NCI-H2196 (cell line): ENCODE measurements around the gene ITPK1.
"Not testable (repeated sequence)": the region's sequence is repeated elsewhere in the genome, so short reads cannot be mapped to it uniquely, and the experiment has no call there.

ENCODE experiments used
- DNase-seq: peaks from one replicate; lab custom pipeline; 2025; ENCODE audit not compliant: unreplicated experiment; lab: John Stamatoyannopoulos, UW

The ITPK1 gene

DNA sequence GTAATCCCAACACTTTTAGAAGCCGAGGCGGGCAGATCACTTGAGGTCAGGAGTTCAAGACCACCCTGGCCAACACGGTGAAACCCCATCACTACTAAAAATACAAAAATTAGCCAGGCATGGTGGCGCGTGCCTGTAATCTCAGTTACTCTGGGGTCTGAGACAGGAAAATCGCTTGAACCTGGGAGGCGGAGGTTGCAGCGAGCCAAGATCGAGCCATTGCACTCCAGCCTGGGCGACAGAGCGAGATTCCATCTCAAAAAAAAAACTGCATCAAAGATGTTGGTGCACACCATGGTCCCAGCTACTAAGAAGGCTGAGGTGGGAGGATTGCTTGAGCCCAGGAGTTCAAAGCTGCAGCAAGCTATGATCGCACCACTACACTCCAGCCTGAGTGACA lies 53.7 kb downstream of the ITPK1 start:
- not testable (repeated sequence) for DNase-seq

DNA sequence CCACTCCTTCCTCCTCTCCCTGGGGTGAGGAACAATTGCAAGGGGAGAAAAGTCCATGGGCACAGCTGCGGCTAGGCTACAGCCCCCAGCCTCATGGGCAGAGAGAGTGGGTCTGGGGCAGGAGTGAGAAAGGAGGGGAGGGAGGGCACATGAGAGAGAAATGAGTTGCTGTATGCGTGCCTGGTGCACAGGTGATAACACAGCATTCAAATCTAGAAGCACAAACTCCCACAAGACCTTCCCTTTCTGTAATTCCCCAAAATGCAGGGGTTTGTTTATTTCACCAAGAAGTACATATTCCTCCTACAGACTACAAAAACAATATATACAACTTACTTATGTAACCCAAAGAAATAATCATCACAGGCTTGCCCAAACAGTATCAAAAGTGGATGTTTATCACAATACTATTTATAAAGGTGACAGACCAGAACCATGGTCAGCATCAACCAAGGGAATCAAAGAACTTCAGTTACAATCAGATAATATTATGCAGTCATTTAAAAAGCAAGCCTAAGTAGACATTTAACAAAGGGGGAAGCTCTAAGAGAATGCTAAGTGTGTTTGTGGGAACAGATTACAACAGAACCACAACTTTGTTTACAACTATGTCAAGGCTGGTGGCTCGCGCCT lies 54.2 kb downstream of the ITPK1 start:
- DNase-seq = no peak

DNA sequence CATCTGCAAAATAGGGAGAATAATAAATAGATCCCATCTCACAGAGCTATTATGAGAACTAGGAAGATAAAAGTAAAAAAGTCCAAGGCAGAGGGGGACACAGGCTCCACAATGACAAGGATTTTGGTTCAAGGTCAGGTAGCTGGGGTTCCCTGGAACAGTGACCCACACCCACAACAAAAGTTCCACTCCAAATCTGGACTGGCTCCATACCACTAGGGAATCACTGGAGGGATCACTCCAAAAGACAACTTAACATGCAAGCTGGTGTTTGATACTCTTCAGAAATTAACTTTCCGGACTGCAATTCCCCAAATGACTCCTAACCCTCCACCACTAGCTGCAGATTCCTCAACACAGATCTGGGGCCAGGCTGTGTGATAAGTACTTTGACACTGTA lies 54.9 kb downstream of the ITPK1 start:
- no peak for DNase-seq

DNA sequence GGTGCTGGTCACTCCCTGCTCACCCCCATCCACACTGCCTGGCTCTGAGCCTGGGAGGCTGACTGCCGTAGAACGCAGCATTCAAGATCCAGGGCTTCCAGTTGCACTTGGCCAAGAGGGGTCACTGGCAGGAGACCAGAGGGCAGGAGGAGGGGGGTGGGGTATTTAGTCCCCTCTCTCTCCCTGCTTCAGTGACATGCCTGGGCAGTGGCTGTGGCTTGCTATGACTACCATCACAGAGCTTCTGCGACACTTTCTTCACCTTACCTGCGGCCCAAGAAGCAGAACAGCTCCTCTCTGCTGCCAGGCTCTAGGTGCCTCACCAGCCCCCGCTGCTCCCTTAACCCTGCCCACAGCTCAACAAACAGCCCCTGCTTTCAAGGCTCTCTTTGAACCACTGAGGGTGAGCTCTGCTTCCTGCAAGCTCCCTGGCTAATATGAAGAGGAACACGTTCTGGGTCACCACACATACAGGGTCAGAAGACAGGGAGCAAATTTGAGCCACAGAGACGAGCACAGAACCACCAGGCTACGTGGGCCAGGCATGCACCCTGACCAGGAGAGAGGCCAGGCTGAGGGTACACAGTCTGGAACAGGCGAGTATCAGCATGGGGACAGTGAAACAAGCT lies 55.7 kb downstream of the ITPK1 start:
- DNase-seq = no peak

DNA sequence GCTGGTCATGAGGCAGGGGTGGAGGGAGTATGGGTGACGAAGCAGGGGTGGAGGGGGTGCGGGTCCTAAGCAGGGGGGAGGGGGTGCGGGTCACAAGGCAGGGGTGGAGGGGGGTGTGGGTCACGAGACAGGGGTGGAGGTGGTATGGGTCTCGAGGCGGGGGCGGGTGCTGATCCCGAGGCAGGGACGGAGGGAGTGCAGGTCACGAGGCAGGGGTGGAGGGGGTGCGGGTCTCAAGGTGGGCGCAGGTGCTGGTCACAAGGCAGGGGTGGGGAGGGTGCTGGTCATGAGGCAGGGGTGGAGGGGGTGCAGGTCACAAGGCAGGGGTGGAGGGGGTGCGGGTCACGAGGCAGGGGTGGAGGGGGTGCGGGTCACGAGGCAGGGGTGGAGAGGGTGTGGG lies 56.5 kb downstream of the ITPK1 start:
- DNase-seq = no peak

DNA sequence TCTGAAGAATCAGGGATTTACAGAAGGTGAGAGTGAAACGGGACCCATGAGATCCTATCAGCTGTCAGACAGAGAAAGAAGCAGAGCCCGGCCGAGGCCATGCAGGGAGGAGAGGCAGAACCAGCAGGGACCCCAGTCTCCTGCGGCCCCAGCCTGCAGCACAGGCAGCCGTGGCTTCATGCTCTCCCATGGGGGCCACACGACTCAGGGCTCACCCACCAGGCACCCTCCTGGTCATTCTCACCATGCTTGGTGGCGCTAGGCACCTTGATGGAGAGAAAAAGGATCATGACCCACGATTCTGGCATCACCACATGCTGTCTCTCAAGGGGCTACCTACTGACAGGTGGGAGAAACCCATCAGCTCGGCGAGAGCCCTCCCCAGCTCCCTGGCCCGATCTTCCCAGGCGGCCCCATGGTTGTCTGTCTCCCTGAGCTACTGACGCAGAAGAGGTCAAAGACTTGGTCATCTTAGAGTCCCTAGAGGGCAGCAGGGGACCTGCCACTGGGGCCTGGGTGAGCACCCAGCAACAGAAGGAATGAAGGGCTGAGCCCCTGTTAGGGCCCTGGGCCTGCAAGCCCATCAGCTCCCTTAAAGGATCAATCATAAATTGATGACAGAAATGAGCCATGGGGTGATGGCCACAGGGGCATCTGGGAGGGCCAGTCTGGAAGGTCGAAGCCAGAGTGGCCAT lies 58.0 kb downstream of the ITPK1 start:
- no peak for DNase-seq

DNA sequence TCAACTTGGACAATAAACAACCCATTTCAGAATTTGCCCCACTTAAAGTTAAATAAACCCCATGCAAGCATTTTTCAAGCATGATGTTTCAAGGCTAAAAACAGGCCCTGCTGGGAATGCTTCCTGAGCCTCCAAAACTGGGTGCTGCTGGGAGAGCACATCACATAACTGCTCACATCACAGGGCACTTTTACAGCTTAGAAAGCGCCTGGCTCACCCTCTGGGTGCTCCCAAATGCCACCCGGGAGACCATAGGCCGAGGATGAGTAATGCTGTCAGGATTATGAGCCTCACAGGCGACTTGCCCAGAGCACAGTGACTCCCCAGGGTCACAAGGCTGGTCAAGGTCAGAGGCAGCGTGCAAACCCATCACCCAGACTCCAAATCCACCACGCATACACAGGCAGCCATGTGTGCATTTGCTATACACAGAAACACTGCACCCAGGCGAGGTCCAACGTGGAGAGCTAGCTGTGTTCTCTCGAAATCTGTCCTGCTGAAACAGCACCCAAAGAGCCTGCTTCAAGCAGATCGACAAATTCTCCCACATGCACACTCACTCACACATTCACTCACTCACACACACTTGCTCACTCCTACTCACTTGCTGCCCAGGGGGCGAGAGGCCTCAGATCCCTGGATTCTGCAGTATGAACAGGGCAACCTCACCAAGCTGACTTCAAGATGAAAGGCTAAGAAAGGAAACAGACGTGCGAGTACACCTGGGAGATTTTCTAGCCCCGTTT lies 58.7 kb downstream of the ITPK1 start:
- no peak for DNase-seq

DNA sequence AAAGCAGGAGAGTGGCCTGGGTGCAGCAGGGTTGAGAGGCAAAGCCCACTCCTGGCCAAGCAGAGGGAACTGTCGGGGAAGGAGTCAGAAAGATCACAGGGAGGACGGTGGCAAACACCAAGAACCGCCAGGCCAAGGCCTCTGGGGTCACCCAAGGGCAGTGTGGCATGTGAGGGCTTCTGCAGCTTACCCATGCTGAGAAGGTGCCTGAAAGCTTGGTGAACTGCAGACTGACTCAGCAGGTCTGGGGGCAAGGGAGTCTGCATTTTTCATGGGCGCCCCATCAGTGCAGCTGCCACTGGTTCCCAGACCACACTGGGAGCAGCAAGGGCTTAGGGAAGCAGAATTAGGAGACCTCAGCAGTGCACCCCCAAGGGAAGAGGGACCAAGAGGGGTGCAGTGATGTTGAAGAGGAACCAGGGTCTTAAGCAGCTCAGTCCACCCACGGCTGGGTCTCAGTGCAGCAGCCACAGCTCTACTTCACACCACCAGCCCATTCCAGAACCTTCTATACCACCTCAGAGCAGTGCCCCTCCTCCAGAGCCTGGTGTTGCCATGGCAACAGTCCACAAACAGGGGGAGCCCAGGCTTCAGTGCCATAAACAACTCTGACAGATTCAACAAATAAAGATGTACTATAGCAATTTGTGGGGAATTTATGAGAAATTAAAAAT lies 59.4 kb downstream of the ITPK1 start:
- DNase-seq = no peak

DNA sequence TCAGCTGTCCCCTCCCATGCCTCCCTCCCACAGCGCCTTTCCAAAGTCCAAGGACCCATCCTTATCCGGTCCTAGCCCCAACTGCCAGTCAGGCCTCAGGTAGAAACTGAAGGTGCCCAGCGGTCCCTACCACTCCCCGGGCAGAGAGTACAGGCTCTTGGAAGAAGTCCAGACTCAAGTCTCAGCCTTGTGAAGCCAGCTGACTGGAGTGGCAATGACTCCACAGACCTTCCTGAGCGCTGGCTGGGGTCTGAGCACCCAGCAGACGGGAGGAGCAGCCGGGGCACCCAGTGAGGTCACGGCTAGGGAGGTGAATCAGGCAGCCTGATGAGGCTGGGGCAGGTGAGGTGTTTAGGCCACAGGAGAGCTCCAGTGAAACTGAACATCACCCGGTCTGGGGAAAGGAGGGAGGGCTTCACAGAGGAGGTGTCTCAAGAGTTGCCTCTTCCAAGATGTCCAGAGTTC lies 60.0 kb downstream of the ITPK1 start:
- no peak for DNase-seq

DNA sequence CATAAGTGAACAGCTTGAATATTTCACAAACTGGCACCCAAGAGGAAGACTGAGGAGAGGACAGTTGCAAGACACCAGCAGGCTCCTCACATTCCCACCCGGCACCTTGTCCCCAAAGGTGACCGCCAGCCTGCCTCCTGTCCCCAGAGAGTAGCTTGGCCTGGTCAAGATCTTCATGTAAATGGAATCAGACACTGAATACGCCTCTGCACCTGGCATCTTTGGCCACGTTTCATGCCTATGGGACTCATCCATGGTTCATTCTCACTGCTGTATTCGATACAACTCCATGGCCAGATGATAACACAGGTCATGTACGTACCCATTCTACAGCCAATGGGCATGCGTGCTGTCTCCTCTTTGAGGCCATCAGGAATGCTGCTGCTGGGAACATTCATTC lies 60.8 kb downstream of the ITPK1 start:
- DNase-seq = no peak

DNA sequence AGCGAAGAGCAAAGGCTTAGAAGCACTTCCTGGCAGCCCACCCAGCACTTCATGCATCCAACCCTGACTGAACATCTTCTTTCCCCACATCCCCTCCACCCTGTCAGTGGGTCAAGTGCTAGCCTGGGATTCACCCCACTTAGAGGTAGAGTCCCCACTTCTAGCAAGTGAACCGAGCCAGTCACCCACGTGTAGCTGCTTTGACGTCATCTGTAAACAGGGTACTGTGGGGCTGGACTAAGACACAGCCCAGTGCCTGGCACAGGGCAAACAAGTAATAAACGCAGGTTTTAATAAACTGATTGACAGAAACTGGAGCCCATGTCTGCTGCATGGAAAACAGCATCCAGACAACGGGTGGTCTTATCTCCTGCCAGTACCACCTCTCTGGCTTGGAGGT lies 61.7 kb downstream of the ITPK1 start:
- no peak for DNase-seq

DNA sequence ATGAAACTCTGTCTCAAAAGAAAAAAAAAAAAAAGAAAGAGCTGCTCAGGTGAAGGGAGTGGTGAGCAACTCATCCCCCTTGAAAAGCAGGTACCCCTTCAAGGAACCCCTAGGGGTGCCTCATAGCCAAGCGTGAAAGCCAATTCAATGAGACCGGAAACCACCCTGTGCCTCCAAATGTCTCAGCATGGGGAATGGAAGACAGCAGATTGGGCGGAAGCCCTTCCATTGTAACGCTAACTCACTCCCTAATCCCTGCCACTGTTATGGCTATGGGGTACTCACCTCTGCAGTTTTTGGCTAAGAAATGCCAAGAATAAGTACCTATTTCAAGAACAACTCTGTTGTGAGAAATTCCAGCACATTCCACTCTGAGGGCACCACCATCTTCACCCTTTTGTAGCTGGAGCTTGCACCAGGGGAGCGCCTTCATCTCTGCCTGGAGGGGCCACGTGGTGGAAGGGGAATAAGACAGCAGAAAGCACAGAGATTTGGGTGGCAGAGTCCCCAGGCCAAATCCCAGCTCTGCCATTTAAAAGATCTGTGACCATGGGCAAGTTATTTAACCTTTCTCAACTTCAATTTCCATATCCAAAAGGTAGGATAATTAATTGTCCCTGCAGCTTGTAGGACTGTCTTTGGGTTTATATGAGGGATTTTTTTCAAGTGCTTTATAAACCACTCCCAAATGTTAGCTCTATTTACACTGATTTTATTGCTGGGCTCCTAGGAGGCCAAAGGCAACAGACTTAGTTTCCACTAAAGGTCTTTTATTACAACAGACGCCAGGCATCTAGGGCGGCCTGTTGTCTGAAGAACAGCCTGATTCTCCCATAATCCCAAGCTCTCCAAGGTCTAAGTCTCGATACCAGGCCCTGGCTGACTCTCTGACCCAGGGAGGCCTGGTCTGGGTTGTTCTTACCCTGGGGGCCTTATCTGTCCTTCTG lies 63.9 kb downstream of the ITPK1 start:
- DNase-seq = no peak

DNA sequence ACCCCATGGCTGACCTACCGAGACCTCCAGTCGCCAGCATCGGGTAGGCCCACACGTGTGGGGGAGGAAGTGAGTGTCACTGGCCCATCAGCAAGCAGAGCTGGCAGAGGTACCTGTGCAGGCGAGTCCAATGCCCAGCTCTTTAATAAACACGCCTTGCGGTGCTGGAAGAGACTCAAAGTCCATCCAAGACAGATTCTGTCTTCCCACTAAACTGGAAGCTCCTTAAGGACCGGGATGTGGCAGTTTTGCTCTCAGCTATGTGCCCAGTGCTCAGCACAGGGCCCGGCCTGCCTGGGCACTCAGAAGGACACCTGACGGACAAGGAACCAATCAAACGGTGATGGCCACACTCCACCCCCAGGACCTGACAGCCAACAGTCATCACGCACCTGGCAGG lies 65.0 kb downstream of the ITPK1 start:
- DNase-seq = no peak

DNA sequence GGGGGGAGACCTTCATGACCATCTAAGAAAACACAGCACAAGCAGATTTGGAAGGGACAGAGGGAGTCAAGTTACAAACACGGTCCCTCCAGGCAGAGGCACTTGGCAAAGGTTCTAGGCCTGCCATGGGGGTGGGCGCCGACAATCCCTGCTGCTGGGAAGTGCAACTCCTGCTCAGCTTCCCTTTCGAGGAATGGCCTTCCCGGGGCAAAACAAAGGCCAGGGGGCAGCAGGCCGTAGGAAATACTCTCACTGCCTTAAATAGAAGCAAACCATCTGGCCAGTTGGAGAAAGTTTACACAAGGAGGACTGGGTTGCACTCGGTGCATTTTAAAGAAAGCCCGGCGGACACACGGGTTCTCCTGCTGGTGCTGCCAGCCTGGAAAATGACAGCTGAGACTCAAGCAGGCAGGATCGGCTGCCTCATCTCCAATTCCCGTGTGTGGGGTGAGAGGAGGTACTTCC lies 65.8 kb downstream of the ITPK1 start:
- peak; percentile 5 for DNase-seq

DNA sequence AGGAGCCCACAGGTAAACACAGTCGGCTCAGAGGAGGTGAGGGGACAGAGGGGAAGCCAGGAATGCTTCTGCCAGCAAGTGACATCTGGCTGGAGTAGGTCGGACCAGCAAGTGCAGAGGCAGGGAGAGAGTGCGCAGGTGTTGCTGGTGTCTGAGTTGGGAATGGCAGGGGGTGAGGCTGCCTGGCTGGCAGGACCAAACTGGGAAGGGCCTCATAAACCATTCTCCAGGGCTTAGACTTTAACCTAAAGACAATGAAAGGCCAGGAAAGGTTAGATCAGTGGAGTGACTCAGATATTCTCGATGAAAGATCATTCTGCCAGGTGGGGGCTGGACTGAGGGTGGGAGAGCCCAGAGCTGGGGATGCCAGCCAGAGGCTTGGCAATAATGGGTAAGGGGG lies 66.4 kb downstream of the ITPK1 start:
- DNase-seq = no peak

DNA sequence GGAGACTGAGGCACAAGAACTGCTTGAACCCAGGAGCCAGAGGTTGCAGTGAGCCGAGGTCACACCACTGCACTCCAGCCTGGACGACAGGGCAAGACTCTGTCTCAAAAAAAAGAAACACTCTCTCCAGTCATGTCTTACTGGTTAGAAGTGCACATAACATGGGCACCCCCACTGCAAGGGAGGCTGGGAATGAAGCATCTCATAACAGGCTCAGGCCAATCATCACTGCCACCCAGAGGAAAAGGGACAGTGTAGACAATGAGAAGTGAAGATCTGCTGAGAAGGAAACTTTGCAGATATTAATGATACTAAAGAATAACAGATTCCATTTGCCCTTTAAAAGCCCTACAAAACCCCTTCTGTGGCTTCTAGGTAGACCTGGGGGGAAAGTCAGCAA lies 66.9 kb downstream of the ITPK1 start:
- DNase-seq = no peak

DNA sequence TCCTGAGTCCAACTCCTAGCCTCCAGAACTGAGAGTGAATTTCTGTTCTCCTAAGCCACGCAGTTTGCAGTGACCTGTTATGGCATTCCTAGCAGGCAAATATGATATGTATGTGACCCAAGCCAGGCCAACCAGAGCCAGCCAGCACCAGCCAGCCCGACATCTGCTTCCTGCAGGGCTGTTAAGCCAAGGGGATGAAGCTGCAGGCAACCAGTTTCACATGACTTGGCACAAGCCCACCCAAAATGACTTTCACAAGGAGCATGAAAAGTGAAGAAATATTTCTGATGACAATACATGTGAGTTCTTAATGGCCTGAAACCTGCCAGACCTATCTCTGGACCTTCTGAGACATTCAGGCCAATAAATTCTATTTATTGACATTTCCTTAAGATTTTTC lies 68.1 kb downstream of the ITPK1 start:
- DNase-seq = no peak

DNA sequence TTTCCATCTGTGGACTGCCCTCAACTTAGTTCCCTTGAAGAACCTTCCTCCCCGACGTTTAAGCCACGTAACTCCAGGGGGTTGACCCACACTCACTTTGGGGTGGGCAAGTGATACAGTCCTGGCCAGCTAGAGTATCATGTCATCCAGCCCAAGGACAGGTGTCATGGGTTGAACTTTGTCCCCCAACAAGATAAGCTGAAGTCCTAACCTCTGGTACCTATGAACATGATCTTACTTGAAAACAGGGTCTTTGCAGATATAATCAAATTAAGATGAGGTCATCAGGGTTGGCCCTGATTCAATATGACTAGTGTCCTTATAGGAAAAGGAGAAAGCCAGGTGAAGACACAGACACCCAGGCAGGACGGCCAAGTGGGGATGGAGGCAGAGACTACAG lies 68.6 kb downstream of the ITPK1 start:
- no peak for DNase-seq

DNA sequence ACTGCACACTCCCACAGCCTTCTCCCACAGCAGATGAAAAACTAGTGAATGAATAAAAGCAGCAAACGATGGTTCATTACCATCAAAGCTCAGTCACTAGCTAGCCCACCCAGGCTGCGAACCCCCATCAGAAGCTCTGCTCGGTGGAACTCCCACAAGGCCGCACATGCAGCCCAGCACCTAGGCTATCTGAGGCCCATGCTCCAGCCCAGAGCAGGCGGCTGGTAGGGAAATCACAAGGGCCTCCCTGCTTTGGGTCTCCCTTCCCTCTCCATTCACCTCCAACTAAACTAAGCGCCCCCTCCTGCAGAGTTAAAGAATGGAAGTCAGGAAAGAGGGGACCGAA lies 69.0 kb downstream of the ITPK1 start:
- no peak for DNase-seq
